GM12874 (cell line): ENCODE data around the gene PCNX1.

Source experiments
- TF ChIP-seq, protein P1 (sequence below): IDR thresholded peaks from 2 replicates; pipeline ENCODE4 v1.5.1; 2011; ENCODE audit warnings: low read depth, mild to moderate bottlenecking, control low read depth, low read length, moderate library complexity; ENCODE audit not compliant: insufficient read depth

PCNX1 gene

DNA sequence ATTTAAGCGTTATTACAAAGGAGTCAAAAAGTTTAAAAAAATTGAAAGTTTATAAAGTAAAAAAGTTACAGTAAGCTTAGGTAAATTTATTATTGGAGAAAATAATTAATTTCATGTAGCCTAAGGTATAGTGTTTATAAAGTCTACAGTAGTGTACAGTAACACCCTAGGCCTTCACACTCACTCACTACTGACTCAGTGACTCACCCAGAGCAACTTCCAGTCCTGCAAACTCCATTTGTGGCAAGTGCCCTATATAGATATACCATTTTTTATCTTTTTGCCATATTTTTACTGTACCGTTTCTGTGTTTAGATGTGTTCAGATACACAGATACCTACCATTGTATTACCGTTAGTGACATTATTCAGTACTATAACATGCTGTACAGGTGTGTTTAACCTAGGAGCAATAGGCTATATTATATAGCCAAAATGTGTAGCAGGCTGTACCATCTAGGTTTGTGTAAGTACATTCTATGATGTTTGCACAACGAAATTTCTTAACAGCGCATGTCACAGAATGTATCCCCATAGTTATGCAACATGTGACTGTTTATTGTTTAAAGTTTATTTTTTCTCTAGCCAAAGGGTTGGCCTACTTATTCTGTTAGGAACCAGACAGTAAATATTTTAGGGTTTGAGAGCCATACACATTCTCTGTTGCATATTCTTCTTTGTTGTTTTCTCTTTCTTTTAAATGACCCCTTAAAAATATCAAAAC is 155.5 kb downstream of the PCNX1 start:
- TF ChIP-seq, protein P1, sequence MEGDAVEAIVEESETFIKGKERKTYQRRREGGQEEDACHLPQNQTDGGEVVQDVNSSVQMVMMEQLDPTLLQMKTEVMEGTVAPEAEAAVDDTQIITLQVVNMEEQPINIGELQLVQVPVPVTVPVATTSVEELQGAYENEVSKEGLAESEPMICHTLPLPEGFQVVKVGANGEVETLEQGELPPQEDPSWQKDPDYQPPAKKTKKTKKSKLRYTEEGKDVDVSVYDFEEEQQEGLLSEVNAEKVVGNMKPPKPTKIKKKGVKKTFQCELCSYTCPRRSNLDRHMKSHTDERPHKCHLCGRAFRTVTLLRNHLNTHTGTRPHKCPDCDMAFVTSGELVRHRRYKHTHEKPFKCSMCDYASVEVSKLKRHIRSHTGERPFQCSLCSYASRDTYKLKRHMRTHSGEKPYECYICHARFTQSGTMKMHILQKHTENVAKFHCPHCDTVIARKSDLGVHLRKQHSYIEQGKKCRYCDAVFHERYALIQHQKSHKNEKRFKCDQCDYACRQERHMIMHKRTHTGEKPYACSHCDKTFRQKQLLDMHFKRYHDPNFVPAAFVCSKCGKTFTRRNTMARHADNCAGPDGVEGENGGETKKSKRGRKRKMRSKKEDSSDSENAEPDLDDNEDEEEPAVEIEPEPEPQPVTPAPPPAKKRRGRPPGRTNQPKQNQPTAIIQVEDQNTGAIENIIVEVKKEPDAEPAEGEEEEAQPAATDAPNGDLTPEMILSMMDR = no peak

DNA sequence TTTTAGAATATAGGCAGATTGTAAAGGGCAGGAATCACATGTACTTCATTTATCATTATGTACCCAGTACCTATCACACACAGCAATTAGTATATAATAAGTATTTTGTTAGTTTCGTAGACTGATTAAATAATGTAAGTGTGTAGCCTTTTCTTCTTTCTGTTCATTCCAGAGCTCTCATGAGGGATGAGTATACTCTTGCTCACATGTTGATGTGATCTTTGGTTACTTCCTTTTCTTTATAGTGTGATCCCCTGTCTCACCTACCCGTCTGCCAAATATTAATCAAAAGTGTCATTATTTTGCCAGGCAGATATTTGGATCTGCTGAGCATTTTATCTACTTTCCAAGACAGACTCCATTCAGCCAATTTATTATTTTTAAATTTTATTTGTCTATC is 156.1 kb downstream of the PCNX1 start:
- TF ChIP-seq, protein P1 = no peak

DNA sequence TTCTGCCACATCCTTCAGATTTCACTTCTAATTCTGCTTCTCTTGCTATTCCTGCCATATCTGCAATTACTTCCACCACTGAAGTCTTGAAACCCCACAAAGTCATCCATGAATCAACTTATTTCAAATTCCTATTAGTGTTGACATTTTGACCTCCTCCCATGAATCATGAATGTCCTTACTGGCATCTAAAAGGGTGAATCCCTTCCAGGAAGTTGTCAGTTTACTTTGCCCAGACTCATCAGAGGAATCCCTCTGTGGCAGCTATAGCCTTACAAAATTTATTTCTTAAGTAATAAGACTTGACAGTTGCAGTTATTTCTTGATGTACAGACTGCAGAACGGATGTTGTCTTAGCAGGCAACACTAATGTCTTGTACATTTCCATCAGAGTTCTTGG is 162.9 kb downstream of the PCNX1 start:
- TF ChIP-seq, protein P1 = no peak

DNA sequence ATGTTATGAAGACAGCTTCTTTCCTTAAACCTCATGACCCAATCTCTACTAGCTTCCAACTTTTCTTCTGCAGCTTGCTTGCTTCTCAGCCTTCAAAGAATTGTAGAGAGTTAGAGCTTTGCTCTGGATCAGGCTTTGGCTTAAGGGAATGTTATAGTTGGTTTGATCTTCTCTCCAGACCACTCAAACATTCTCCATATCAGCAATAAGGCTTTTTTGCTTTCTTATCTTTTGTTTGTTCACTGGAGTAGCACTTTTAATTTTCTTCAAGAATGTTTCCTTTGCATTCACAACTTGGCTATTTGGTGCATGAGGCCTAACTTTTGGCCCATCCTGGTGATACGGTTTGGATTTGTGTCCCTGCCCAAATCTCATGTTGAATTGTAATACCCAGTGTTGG is 163.8 kb downstream of the PCNX1 start:
- TF ChIP-seq, protein P1 = no peak

DNA sequence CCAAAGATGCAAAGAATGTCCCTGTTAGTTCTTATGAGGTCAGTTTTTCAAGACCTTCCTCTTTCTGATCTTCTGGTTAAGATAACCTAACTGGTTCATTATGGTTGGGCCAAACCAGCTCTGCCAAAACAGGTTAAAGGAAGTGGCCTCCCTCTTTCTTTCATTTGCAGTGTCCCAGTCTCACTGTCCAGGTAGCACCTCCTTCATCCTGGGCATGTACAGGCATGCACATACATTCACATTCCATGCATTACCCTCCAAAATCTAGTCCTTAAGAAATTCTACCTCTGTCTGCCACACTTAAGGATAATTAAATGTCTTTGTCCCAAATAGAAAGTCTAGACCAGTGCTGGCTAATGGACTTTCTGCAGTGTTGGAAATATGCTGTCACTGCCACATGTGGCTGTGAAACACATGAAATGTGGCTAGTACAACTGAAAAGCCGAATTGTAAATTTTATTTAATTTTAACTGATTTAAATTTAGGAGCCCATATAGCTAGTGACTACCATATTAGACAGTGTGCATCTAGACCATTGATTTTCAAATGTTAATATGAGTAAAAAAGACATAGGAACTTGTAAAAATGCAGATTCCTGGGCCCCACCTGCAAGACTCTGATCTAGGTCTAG is 169.3 kb downstream of the PCNX1 start:
- TF ChIP-seq, protein P1 = no peak

DNA sequence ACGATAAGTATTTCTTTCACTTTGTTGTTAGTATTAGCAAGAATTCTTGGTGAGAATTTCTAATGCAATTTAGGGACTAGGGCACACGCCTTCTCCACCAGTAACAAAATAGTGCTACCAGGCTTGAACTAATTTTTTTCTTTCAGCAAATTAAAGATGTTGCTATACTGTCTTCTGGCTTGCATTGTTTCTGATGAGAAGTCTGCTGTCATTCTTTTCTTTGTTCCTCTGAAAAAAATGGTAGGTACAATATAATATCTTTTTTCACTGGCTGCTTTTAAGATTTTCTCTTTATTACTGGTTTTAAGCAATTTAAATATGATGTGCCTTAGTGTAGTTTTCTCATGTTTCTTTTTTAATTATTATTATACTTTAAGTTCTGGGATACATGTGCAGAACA is 171.2 kb downstream of the PCNX1 start:
- TF ChIP-seq, protein P1 = no peak

DNA sequence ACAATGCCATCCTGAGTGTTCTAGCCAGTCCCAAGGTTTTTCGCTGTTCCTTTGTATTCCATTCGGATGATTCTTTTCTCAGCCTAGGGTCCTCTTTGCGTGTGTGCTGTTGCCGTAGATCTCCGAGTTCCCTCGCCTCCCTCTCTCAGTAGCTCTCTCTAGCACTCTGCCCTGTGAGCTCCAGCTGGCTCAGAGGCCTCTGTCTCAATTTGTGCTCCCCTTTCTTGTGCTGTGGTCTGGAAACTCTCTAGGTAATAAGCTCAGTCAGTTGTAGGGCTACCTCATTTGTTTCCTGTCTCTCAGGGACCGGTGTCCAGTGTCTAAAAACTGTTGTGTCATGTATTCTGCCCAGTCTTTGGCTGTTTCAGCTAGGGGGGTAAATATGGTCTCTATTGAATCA is 179.3 kb downstream of the PCNX1 start:
- TF ChIP-seq, protein P1 = no peak
